HL-60 (cell line): ENCODE results near the gene ADAMTS1.

Source experiments
- DNase-seq, 2 experiments: peaks; one replicate each; pipeline ENCODE4 v3.0.0-alpha.2; 2010 to 2020; ENCODE audit warnings: low read depth in 1 of 2, low spot score in 1 of 2
- H3K27ac ChIP-seq: fragments of 250-450 bp; sonication (Bioruptor Pico); replicated peaks from 2 replicates; pipeline ENCODE4 v1.5.1; 2020; ENCODE audit warnings: mild to moderate bottlenecking, moderate library complexity
- H3K27me3 ChIP-seq: fragments of 250-450 bp; sonication (Bioruptor Pico); 2 replicates; pipeline ENCODE4 v1.5.1; 2021; ENCODE audit warnings: mild to moderate bottlenecking, moderate library complexity; ENCODE audit not compliant: insufficient read depth, poor library complexity, severe bottlenecking
- H3K4me3 ChIP-seq: replicated peaks from 2 replicates; pipeline ENCODE4 v1.5.1; 2011; ENCODE audit warnings: mild to moderate bottlenecking, control low read depth, low read length; ENCODE audit not compliant: insufficient read depth
- CTCF ChIP-seq: IDR thresholded peaks from one replicate; pipeline ENCODE4 v1.5.1; 2011; ENCODE audit warnings: low read length, control low read depth, inconsistent platforms; ENCODE audit not compliant: insufficient read depth
- GABPA ChIP-seq: IDR thresholded peaks from 2 replicates; pipeline ENCODE4 v1.6.1; 2012; ENCODE audit warnings: low read depth
- POLR2AphosphoS5 ChIP-seq: IDR thresholded peaks from 2 replicates; pipeline ENCODE4 v1.6.1; 2012; ENCODE audit warnings: low read depth
- REST ChIP-seq: IDR thresholded peaks from 2 replicates; pipeline ENCODE4 v1.6.1; 2012; ENCODE audit warnings: low read depth; ENCODE audit not compliant: insufficient replicate concordance
- SPI1 ChIP-seq: IDR thresholded peaks from 2 replicates; pipeline ENCODE4 v1.6.1; 2012; ENCODE audit warnings: low read depth, mild to moderate bottlenecking, borderline replicate concordance

Gene ADAMTS1

GRCh38 chr21:26844258-26845065 lies 747 bp downstream of the ADAMTS1 start:
- DNase-seq = peak in 1 of 2 experiments; percentile 14
- Histone ChIP-seq H3K4me3 (peak overlapping the region; percentile 50), H3K27me3 (peaks cover 52% of the 10 kb centered on the region), H3K27ac (no peak overlapping the region)
- TF ChIP-seq REST (no peak), POLR2AphosphoS5 (no peak), SPI1 (no peak), GABPA (no peak), CTCF (no peak)

- TF ChIP-seq POLR2AphosphoS5 = no peak
- no peak for TF ChIP-seq CTCF
- TF ChIP-seq REST = no peak
- TF ChIP-seq SPI1 = no peak
- no peak for TF ChIP-seq GABPA
- H3K4me3 ChIP-seq = peak overlapping the region; percentile 50
- H3K27ac ChIP-seq = no peak overlapping the region
- DNase-seq = no peak
- H3K27me3 ChIP-seq = peaks cover 56% of the 10 kb centered on the region
Observed at GRCh38 chr21:26843933-26844257, 1.3 kb downstream of the ADAMTS1 start.

- peak overlapping the region; percentile 43 for H3K4me3 ChIP-seq
- TF ChIP-seq POLR2AphosphoS5 = no peak
- TF ChIP-seq GABPA = no peak
- TF ChIP-seq CTCF = no peak
- no peak for TF ChIP-seq SPI1
- no peak for TF ChIP-seq REST
- no peak overlapping the region for H3K27ac ChIP-seq
- peaks cover 54% of the 10 kb centered on the region for H3K27me3 ChIP-seq
- no peak for DNase-seq
Observed at GRCh38 chr21:26842974-26843932, 2.0 kb downstream of the ADAMTS1 start.
